Islet of Langerhans (tissue), 1 donor: Measurements from ENCODE around the gene ATP5F1C.
"Not testable (repeated sequence)": the region's sequence is repeated elsewhere in the genome, so short reads cannot be mapped to it uniquely, and the experiment has no call there.

Experiments
- FAIRE-seq: peaks from one replicate; lab custom pipeline; 2011; peaks lifted over from hg19 to GRCh38; lab: Jason Lieb, UNC

Gene ATP5F1C

GRCh38 chr10:7787857-7788638 lies at the start of gene ATP5F1C, which contains the start of gene KIN:
ATP5F1C (plus strand) TSS chr10:7788177; CDS start chr10:7788208, 31 bp downstream.
KIN (minus strand) TSS chr10:7787993; CDS start chr10:7787933, 60 bp downstream.
- FAIRE-seq: no peak

GRCh38 chr10:7738536-7739407 lies 49.2 kb upstream of the ATP5F1C start:
- no peak for FAIRE-seq

GRCh38 chr10:7744307-7744706 lies 43.7 kb upstream of the ATP5F1C start:
- FAIRE-seq: no peak

GRCh38 chr10:7748637-7749036 lies 39.3 kb upstream of the ATP5F1C start:
- not testable (repeated sequence) for FAIRE-seq

GRCh38 chr10:7750222-7750621 lies 37.8 kb upstream of the ATP5F1C start:
- FAIRE-seq: no peak

- no peak for FAIRE-seq
Measured at GRCh38 chr10:7752251-7752650, 35.7 kb upstream of the ATP5F1C start.

- FAIRE-seq: no peak
Measured at GRCh38 chr10:7755103-7755502, 32.9 kb upstream of the ATP5F1C start.

- no peak for FAIRE-seq
Measured at GRCh38 chr10:7756360-7756992, 31.5 kb upstream of the ATP5F1C start.

GRCh38 chr10:7763929-7764328 lies 24.0 kb upstream of the ATP5F1C start:
- no peak for FAIRE-seq

GRCh38 chr10:7766241-7766640 lies 21.7 kb upstream of the ATP5F1C start:
- FAIRE-seq: no peak

GRCh38 chr10:7767209-7767608 lies 20.8 kb upstream of the ATP5F1C start:
- FAIRE-seq: no peak

GRCh38 chr10:7768417-7768816 lies 19.6 kb upstream of the ATP5F1C start:
- no peak for FAIRE-seq

GRCh38 chr10:7773845-7774801 lies 13.9 kb upstream of the ATP5F1C start:
- peak; percentile 88 for FAIRE-seq

- FAIRE-seq: no peak
Measured at GRCh38 chr10:7776777-7777176, 11.2 kb upstream of the ATP5F1C start.

GRCh38 chr10:7782194-7782593 lies 5.8 kb upstream of the ATP5F1C start:
- FAIRE-seq: not testable (repeated sequence)

- FAIRE-seq: no peak
Measured at GRCh38 chr10:7786430-7786829, 1.5 kb upstream of the ATP5F1C start.

GRCh38 chr10:7787150-7787856 lies 674 bp upstream of the ATP5F1C start:
- FAIRE-seq: no peak

GRCh38 chr10:7788639-7789286 lies 786 bp downstream of the ATP5F1C start:
- no peak for FAIRE-seq

- no peak for FAIRE-seq
Measured at GRCh38 chr10:7789390-7789789, 1.4 kb downstream of the ATP5F1C start.

- no peak for FAIRE-seq
Measured at GRCh38 chr10:7792541-7792940, 4.6 kb downstream of the ATP5F1C start.
